GM19023 (cell line): ENCODE data around the gene TRIM4.
"Not testable (repeated sequence)": the region's sequence is repeated elsewhere in the genome, so short reads cannot be mapped to it uniquely, and the experiment has no call there.

ENCODE experiments used
- ATAC-seq: cut with Tn5 transposase; IDR thresholded peaks from one replicate; pipeline ENCODE4 v1.9.1; 2021; ENCODE audit warnings: mild to moderate bottlenecking, moderate library complexity; ENCODE audit not compliant: unreplicated experiment

Gene TRIM4

DNA sequence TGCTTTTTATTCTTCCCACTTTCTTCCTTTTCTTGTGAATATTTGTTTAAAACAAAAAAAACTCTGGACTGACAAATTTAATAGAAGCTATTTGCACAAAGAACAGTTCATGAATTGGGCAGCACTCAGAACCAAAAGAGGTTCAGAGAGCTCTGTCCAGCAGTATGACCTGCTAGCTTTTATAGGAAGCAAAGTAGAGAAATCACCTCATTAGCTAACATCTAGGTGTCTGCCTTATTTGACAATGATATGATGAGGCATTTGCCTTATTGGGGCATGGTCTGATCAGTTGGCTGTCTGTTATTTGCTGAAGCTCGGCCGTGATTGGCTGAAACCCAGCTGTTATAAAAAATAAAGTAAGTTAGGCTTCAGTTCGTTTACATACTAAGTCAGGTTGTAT lies 819 bp upstream of the TRIM4 start:
- ATAC-seq, result no peak

- no peak for ATAC-seq
Observed at GRCh38 chr7:99919814-99920112, 433 bp upstream of the TRIM4 start.

DNA sequence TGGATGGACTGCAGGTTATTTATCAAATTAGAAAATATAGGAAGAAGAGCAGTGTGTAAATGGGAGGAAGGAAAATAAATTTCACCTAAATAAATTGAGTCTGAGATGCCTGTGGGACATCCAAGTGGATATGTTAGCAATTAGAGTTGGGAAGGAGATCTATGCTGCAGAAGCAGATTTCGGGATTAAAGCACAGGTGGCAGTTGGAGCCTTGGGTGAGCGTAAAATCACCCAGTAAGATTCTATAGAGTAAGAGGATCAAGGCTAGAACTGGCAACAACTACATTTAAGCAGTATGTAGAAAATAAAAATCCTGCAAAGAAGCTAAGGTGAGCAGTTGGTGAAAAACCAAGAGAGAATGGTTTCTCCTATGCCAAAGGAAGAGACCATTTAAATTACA lies 8.4 kb downstream of the TRIM4 start:
- ATAC-seq, result no peak

- ATAC-seq, result no peak
Observed at GRCh38 chr7:99901581-99901980, 17.7 kb downstream of the TRIM4 start.

DNA sequence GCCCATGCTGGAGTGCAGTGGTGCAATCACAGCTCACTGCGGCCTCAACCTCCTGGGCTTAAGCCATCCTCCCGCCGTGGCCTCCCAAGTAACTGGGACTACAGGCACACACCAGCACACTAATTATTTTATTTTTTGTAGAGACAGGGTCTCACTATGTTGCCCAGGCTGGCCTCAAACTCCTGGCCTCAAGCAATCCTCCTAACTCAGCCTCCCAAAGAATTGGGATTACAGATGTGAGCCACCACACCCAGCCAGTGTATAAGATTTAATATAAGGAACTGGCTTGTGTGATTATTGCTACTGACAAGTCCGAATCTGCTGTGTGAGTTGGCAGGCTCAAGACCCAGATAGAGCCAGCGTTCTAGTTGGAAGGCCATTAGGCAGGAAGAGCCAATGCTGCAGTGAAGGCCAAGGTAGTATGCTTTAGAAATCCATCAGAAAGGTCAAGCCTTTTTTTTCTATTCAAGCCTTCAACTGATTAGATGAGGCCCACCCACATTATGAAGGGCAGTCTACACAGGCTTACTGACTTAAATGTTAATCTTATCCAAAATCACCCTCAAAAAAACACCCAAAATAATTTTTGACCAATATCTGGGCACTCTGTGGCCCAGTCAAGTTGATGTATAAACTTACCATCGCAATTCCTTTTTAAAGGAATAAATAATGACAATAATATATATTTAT lies 19.4 kb downstream of the TRIM4 start:
- ATAC-seq, result no peak

GRCh38 chr7:99898836-99899235 lies 20.5 kb downstream of the TRIM4 start:
- ATAC-seq, result no peak

- no peak for ATAC-seq
Observed at GRCh38 chr7:99898023-99898357, 21.3 kb downstream of the TRIM4 start.

GRCh38 chr7:99897322-99898022 lies 21.9 kb downstream of the TRIM4 start:
- ATAC-seq, result no peak

GRCh38 chr7:99894738-99895137 lies 24.6 kb downstream of the TRIM4 start:
- ATAC-seq, result no peak

GRCh38 chr7:99893280-99893679 lies 26.1 kb downstream of the TRIM4 start:
- no peak for ATAC-seq

DNA sequence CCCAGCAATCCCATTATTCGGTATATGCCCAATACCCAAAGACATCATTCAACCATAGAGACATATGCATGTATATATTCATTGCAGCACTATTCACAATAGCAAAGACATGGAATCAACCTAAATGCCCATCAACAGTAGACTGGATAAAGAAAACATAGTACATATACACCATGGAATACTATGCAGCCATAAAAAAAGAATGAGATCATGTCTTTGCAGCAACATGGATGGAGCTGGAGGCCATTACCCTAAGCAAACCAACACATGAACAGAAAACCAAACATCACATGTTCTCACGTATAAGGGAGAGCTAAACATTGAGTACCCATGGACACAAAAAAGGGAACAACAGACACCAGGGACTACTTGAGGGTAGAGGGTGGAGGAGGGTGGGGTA lies 29.0 kb downstream of the TRIM4 start:
- not testable (repeated sequence) for ATAC-seq

- ATAC-seq, result not testable (repeated sequence)
Observed at GRCh38 chr7:99888366-99888765, 31.0 kb downstream of the TRIM4 start.

DNA sequence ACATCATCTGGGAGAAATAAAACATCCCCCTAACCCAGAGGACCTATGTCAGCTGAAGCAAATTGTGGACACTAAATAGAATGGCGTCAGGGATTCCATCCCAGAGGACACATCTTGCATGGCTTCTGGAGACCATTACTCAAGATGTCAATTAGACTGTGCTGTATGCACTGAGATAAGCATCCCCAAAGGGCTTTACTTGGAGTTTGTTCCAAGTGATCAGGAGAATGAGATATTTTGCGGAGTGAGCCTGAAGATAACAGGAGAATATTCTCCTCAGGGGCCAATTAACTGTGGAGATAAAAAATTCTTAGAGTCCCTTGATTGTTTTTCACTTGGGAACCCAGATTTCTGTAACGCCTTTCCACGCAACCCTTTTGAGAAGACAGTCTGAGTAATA lies 38.0 kb downstream of the TRIM4 start:
- ATAC-seq, result no peak

GRCh38 chr7:99876933-99877332 lies 42.4 kb downstream of the TRIM4 start, which contains the start of gene OR2AE1:
Gene OR2AE1 (minus strand): TSS chr7:99877033. CDS start chr7:99877033, 0 bp downstream.
- no peak for ATAC-seq

DNA sequence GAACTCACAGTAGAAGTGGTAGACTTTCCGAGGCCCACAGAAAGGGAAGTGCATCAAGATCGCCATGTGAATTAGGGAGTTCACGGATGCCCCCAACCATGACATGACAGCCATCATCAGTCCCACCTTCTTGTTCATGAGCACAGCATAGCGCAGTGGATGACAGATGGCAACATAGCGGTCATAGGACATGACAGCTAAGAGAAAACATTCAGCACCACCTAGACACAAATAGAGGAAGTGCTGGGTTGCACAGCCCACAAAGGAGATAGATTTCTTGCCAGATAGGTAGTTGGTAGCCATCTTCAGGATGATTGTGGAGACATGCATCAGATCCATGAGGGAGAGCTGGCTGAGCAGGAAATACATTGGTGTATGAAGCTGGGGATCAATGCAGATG lies 42.8 kb downstream of the TRIM4 start:
- no peak for ATAC-seq

GRCh38 chr7:99868246-99868645 lies 51.1 kb downstream of the TRIM4 start:
- no peak for ATAC-seq

- ATAC-seq, result not testable (repeated sequence)
Observed at GRCh38 chr7:99867477-99867876, 51.9 kb downstream of the TRIM4 start.

- ATAC-seq, result no peak
Observed at GRCh38 chr7:99863847-99864440, 55.4 kb downstream of the TRIM4 start.

DNA sequence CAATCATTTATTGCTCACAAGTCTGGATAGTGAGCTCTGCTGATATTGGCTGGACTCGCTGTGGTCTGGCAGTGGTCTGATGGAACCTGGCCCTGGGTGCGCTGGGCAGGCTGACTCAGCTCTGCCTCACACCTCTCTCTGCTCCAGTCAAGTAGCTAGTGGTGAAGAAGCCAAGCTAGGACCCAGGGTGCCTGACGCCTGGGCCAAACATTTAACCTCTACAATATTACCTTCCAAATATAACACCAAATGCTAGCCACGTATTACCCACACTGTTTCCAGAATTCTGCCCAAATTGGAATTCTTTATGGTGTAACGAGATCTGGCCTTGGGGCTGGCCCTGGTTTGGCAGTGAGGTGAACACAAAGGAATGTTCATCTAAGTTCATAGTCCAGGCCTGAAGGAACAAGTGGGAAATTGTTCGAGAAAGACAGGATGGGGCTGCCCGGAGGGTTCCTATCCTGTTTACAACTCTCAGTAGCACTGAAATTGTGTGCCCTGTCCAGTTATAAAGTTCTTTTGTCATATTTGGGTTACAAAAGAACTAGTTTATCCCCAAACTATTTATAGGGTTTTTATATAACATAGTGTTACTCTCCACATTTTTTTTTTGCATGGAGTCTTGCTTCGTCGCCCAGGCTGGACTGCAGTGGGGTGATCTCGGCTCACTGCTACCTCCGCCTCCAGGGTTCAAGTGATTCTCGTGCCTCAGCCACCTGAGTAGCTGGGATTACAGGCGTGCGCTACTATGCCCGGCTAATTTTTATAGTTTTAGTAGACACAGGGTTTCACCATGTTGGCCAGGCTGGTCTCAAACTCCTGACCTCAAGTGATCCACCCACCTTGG lies 58.8 kb downstream of the TRIM4 start:
- no peak for ATAC-seq

DNA sequence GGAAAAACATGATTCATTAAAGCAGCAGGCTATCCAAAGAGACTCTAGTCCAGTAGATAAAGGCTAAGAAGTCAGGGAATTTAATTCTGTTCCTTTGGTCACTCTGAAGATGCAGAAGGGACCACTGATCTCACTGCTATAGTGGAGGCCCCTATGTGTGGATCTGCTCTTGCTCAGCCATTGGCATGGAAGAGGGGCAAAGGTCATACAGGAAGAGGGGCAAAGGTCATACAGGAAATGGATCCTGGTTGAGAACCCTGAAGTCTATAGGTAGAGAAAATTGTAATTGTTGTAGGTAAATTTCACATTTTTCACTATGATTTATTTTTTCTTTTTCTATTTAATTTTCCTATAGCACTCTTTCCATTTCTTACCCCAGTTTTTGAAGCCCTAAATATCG lies 64.1 kb downstream of the TRIM4 start:
- ATAC-seq, result no peak

- no peak for ATAC-seq
Observed at GRCh38 chr7:99848420-99849216, 70.7 kb downstream of the TRIM4 start.
